Heart left ventricle (tissue), 13 donors: Measurements from ENCODE around the gene RPAP3.

Experiments
- POLR2A ChIP-seq, 2 donors: fragments of 450-650 bp; IDR thresholded peaks; one replicate each; pipeline ENCODE4 v1.6.1; 2017; ENCODE audit warnings: antibody characterized with exemption in 2 of 2, mild to moderate bottlenecking in 2 of 2, moderate library complexity in 2 of 2
- TF ChIP-seq, protein P1 (sequence below), 12 donors: fragments of 200-600 bp; sonication (generic) in 4 of 12; IDR thresholded peaks; one replicate each; pipeline versions ENCODE4 v1.5.0 to v1.8.0; 2018 to 2022; ENCODE audit warnings: antibody characterized with exemption in 12 of 12, mild to moderate bottlenecking in 5 of 12
- donor health status: ischemic (EF 13 %, LVEDD 7.1; RV severe dilation, severe dysfunction).
- donor health status: DM: no; HTN: yes; CAD: no.
- donor health status: DM: no; HTN: no; CAD: no.
- donor health status: ischemic (EF 25% LVEDD 6.9; RV normal size, moderate dysfunction).
- donor health status: ischemic (EF 25% LVEDD 5.7; RV mildly dilated, moderate dysfunction).
- donor health status: ischemic (EF 35%, LVEDD 5.7; RV mildly dilated, moderate dysfunction).
- donor health status: nonischemic (EF 11% LVEDD 7.7; RV severe dilation, severe dysfunction).
- donor health status: DM: yes; HTN: yes; CAD: no.
- donor health status: PGD.
- donor health status: ischemic (EF 29% LVEDD 5.4; RV normal size, mild dysfunction).
- donor health status: nonischemic (EF 23%, LVEDD 6.1; RV moderate dilation, normal function).

DNA sequence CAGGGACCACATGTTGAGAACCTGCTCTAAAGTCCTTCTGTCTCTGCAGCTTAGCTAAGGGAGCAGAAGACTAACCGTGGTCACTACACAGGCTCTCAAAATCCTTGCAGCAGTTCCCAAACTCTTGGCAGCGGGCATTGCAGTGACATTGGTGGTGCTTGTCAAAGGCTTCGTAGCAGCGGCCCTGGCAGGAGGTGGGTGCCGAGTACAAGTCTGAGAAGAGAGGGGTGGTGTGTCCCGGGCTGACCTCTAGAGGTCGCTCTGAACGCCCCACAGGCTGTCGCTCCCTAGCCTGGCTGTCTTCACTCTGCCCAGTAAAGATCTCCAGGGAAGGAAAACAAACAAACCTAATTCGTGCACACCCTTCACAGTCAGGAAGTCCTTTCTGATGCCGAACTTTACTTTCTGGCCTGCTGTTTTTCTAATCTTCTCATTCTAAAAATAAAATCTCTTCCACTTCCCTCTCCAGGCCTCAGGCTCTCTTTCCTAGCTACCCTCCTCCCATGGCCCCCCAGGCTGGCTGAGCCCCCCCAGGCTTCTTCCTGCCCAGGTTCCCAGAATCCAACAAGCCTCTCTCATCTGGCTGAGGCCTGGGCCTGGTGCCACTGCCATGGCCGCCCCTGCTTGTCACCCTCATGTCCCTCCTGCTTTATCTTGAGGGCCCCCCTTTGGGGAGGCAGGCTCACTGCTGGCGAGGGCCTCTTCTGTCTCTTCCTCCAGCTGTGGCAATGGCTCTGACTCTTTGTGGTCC, 11.8 kb upstream of the RPAP3 start:
- TF ChIP-seq, protein P1, sequence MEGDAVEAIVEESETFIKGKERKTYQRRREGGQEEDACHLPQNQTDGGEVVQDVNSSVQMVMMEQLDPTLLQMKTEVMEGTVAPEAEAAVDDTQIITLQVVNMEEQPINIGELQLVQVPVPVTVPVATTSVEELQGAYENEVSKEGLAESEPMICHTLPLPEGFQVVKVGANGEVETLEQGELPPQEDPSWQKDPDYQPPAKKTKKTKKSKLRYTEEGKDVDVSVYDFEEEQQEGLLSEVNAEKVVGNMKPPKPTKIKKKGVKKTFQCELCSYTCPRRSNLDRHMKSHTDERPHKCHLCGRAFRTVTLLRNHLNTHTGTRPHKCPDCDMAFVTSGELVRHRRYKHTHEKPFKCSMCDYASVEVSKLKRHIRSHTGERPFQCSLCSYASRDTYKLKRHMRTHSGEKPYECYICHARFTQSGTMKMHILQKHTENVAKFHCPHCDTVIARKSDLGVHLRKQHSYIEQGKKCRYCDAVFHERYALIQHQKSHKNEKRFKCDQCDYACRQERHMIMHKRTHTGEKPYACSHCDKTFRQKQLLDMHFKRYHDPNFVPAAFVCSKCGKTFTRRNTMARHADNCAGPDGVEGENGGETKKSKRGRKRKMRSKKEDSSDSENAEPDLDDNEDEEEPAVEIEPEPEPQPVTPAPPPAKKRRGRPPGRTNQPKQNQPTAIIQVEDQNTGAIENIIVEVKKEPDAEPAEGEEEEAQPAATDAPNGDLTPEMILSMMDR (IDR thresholded peaks at IDR 0.05): peak; percentile 85 to 97 (median 90)
- no peak for TF ChIP-seq POLR2A (IDR thresholded peaks at IDR 0.05)
